ENCODE data around the gene PRRG2.

DNA sequence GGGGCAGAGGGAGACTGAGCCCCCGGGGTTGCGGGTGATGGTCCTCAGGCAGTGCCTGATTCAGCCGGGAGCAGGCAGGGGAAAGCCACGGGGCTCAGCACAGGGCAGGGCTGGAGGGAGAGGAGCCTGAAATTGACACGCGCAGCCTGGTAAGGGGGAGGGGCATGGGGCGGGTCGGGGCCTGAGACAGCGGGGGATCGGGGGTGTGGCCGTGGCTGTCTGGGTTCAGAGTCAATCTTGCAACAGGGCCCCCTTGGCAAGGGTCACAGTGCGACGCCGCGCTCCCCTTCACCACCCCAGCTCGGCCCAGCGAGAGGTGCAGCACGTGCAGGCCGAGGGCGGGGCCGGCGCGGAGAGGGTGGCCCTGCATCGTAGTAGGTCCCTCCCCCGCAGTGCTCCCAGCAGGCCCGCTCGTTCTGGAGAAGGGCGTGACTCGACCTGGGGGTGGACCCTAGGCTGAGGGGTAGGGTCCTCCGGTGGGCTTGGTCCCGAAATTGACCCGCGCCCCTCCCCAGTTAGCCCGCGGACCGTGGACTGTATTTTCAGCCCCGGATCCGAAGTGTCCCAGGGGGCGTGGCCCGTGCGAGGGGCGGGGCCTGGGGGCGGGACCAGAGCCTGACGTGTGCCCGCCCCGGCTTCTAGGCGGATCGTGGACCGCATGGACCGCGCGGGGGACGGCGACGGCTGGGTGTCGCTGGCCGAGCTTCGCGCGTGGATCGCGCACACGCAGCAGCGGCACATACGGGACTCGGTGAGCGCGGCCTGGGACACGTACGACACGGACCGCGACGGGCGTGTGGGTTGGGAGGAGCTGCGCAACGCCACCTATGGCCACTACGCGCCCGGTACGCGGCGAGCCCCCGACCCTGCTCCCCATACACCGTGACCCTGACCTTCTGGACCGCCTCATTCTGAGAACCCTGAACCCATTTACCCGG lies 47.3 kb upstream of the PRRG2 start:
- TF ChIP-seq POLR2A (IDR thresholded peaks at IDR 0.05): no peak
- TF ChIP-seq, protein P1, sequence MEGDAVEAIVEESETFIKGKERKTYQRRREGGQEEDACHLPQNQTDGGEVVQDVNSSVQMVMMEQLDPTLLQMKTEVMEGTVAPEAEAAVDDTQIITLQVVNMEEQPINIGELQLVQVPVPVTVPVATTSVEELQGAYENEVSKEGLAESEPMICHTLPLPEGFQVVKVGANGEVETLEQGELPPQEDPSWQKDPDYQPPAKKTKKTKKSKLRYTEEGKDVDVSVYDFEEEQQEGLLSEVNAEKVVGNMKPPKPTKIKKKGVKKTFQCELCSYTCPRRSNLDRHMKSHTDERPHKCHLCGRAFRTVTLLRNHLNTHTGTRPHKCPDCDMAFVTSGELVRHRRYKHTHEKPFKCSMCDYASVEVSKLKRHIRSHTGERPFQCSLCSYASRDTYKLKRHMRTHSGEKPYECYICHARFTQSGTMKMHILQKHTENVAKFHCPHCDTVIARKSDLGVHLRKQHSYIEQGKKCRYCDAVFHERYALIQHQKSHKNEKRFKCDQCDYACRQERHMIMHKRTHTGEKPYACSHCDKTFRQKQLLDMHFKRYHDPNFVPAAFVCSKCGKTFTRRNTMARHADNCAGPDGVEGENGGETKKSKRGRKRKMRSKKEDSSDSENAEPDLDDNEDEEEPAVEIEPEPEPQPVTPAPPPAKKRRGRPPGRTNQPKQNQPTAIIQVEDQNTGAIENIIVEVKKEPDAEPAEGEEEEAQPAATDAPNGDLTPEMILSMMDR (IDR thresholded peaks at IDR 0.05): peak in 2 of 3 donors; percentile 20 to 50
- no peak for TF ChIP-seq POLR2AphosphoS5 (IDR thresholded peaks at IDR 0.05)
